PFSK-1 (cell line): ENCODE results near the gene DUXB.

Experiments
- FOXP2 ChIP-seq: optimal IDR thresholded peaks from 2 replicates; pipeline ENCODE3; 2011; ENCODE audit warnings: borderline replicate concordance, control low read depth, inconsistent platforms; ENCODE audit not compliant: insufficient read depth; ENCODE audit errors: extremely low read length, extremely low read depth
- POLR2AphosphoS5 ChIP-seq: IDR thresholded peaks from 2 replicates; pipeline ENCODE4 v1.6.1; 2012; ENCODE audit warnings: low read depth, mild to moderate bottlenecking, control low read depth, low read length, moderate library complexity
- SIN3A ChIP-seq: IDR thresholded peaks from 2 replicates; pipeline ENCODE4 v1.6.1; 2012; ENCODE audit warnings: mild to moderate bottlenecking, low read length, moderate library complexity, borderline replicate concordance; ENCODE audit not compliant: insufficient read depth
- TAF1 ChIP-seq: IDR thresholded peaks from 2 replicates; pipeline ENCODE4 v1.6.1; 2012; ENCODE audit warnings: low read length, control low read depth, borderline replicate concordance; ENCODE audit not compliant: insufficient read depth
- TF ChIP-seq, protein P1 (sequence below), 2 experiments: IDR thresholded peaks; 2 replicates each; pipeline versions ENCODE4 v1.6.1 to v1.8.0; 2011 to 2012; ENCODE audit warnings: low read depth in 2 of 2, low read length in 2 of 2, control low read depth in 1 of 2, inconsistent platforms in 1 of 2, mild to moderate bottlenecking in 1 of 2, moderate library complexity in 1 of 2; ENCODE audit not compliant: insufficient read depth in 1 of 2

The DUXB gene

DNA sequence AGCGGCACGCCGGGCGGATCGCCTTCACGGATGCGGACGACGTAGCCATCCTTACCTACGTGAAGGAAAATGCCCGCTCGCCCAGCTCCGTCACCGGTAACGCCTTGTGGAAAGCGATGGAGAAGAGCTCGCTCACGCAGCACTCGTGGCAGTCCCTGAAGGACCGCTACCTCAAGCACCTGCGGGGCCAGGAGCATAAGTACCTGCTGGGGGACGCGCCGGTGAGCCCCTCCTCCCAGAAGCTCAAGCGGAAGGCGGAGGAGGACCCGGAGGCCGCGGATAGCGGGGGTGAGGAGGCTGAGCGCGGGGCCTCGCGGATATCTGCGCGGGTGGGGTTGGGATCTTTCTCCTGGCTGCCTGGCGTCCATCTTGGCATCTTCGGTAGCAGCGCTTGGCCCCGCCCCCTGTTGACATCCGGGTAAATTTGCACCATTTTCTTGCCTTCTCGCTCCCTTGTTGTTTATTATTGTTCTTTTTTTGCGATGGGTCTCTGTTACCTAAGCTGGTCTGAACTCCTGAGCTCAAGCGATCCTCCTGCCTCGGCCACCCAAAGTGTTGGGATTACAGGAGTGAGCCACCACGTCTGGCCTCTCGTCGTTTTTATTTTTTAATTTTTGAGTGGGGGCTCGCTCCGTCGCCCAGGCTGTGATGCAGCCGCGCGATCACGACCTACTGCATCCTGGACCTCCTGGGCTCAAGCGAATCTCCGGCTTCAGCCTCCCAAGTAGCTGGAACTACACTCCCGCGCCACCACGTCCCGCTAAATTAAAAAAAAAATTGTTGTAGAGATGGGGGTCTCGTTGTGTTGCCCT, 52.8 kb downstream of the DUXB start:
- TF ChIP-seq, protein P1, sequence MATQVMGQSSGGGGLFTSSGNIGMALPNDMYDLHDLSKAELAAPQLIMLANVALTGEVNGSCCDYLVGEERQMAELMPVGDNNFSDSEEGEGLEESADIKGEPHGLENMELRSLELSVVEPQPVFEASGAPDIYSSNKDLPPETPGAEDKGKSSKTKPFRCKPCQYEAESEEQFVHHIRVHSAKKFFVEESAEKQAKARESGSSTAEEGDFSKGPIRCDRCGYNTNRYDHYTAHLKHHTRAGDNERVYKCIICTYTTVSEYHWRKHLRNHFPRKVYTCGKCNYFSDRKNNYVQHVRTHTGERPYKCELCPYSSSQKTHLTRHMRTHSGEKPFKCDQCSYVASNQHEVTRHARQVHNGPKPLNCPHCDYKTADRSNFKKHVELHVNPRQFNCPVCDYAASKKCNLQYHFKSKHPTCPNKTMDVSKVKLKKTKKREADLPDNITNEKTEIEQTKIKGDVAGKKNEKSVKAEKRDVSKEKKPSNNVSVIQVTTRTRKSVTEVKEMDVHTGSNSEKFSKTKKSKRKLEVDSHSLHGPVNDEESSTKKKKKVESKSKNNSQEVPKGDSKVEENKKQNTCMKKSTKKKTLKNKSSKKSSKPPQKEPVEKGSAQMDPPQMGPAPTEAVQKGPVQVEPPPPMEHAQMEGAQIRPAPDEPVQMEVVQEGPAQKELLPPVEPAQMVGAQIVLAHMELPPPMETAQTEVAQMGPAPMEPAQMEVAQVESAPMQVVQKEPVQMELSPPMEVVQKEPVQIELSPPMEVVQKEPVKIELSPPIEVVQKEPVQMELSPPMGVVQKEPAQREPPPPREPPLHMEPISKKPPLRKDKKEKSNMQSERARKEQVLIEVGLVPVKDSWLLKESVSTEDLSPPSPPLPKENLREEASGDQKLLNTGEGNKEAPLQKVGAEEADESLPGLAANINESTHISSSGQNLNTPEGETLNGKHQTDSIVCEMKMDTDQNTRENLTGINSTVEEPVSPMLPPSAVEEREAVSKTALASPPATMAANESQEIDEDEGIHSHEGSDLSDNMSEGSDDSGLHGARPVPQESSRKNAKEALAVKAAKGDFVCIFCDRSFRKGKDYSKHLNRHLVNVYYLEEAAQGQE (IDR thresholded peaks at IDR 0.05; ENCODE audit: insufficient read depth in 1 of 2, low read depth in 2 of 2, low read length in 2 of 2), result no peak
- TF ChIP-seq FOXP2 (peak; percentile 57), TAF1 (0 out of 2 replicates have a peak, but pooled peaks have one; percentile 43)

DNA sequence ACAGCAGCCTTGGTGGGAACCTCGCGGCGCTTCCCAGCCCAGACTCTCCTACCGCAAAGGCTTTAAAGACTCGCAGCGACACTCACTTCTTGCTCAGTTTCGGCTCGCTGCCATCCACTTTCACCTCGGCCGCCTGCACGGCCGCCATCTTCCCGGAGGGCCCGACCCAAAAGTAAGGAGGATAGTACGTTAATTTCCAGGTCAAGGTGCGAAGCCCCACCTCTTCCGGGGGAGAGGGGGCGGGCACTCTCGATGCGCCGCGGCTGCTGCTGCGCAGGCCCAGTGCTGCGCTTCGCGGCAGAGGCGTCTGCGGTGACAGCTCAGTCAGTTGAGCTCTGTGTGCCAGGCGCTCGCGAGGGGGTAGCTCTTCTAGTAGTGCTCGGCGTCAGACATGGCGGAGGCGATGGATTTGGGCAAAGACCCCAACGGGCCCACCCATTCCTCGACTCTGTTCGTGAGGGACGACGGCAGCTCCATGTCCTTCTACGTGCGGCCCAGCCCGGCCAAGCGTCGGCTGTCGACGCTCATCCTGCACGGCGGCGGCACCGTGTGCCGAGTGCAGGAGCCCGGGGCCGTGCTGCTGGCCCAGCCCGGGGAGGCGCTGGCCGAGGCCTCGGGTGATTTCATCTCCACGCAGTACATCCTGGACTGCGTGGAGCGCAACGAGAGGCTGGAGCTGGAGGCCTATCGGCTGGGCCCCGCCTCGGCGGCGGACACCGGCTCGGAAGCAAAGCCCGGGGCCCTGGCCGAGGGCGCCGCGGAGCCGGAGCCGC, 53.6 kb downstream of the DUXB start, which contains the start of the genes KARS1 and TERF2IP:
TSS of gene KARS1 (minus strand) at position 174 of the 773 bp plus-strand sequence. CDS start at position 148, 26 bp downstream.
TSS of gene TERF2IP (plus strand) at position 282 of the 773 bp plus-strand sequence. CDS start at position 392, 110 bp downstream.
- TF ChIP-seq, protein P1 (IDR thresholded peaks at IDR 0.05; ENCODE audit: insufficient read depth in 1 of 2, low read depth in 2 of 2, low read length in 2 of 2), result peak in 1 of 2 experiments; percentile 55; a peak in 1 of 4 replicates
- TF ChIP-seq FOXP2, result peak; percentile 70
- peak; percentile 76; the same call in 1 of the 2 replicates for TF ChIP-seq SIN3A
- TF ChIP-seq TAF1, result peak; percentile 97
- peak; percentile 87 for TF ChIP-seq POLR2AphosphoS5

DNA sequence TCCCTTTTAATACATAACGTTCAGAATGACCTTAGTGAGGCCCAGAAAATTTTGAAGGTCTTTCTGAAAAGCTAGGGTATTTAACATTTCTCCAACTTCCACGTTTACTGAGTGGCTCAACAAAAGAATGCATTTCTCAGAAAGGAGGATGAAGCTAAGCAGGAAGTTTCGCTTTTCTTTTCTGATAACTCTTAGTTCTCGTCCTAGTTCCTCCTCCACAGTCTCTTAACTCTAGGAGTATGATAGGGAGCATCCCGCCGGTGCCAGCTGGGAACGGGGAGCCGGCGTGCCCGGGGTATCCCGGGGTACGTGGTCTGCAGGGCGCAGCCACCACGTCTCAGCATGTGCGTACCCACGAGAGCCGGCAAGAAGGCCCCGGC, 54.2 kb downstream of the DUXB start:
- TF ChIP-seq FOXP2, result no peak
- TF ChIP-seq POLR2AphosphoS5, result no peak

DNA sequence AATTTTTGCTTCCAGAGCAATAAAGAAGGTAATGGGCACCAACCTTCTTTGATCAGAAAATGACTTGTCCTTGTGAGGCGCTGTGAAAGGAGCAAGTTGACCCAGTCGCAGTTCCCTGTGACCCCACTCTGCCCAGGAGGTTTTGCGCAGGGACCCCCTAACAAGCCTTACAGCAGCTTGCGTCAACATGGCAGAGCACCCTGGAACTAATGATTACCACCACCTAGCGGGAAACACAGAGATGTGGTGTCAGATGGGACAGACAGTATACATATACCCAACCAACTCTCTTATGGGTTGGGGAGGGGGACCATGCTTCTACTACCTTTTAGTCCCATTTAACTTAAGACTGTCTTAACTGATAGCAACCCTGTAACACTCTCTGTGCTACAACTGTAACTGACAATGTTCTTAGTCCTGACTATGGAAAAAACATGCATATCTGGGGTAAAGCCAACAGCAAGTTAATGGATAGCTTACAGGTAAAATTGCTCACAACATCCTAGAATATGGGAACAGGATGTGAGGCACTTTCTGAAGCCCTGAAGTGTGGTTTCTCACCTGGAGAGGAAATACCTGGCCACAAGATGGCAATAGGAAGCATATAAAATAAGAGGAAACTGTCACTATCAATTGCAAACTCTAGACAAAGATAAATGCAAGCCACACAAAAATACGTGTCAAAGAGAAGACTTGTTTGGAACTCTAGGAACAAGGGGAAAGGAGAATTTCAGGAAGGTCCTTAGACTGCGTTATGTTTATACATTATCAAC, 56.8 kb downstream of the DUXB start:
- TF ChIP-seq FOXP2, result no peak
- no peak for TF ChIP-seq SIN3A
- TF ChIP-seq, protein P1 (IDR thresholded peaks at IDR 0.05; ENCODE audit: insufficient read depth in 1 of 2, low read depth in 2 of 2, low read length in 2 of 2), result no peak
